Neural cell (in vitro differentiated cells): ENCODE results near the gene HSD11B2. TPM values are rescaled to one million over a fixed set of nuclear protein-coding genes. Genes with fewer than 3 reads are reported as not detected.

ENCODE experiments used
- H2AFZ ChIP-seq: fragments of 200-600, 300-800 bp; sonication (generic), shearing (Covaris generic); 2 replicates; pipeline ENCODE4 v1.6.0; 2014; ENCODE audit warnings: low read depth, mild to moderate bottlenecking, antibody characterized with exemption, low read length, moderate library complexity
- H3F3A ChIP-seq: fragments of 200-600 bp; shearing (Covaris generic); 2 replicates; pipeline ENCODE4 v1.6.1; 2016; ENCODE audit warnings: mild to moderate bottlenecking, moderate library complexity, mixed read lengths, antibody characterized with exemption, low read length; ENCODE audit not compliant: insufficient read depth, poor library complexity, severe bottlenecking
- H3K27ac ChIP-seq: fragments of 200-600, 300-800 bp; sonication (generic), shearing (Covaris generic); 2 replicates; pipeline ENCODE4 v1.5.1; 2014; ENCODE audit warnings: mild to moderate bottlenecking, low read length, moderate library complexity
- H3K27me3 ChIP-seq: fragments of 300-800, 200-600 bp; sonication (generic), shearing (Covaris generic); 2 replicates; pipeline ENCODE4 v1.6.0; 2014; ENCODE audit warnings: mild to moderate bottlenecking, low read depth, low read length, moderate library complexity; ENCODE audit not compliant: insufficient read depth
- H3K36me3 ChIP-seq: fragments of 300-800, 200-600 bp; sonication (generic), shearing (Covaris generic); 2 replicates; pipeline ENCODE4 v1.5.1; 2014; ENCODE audit warnings: mild to moderate bottlenecking, antibody characterized with exemption, low read length, moderate library complexity; ENCODE audit not compliant: insufficient read depth
- H3K4me2 ChIP-seq: fragments of 300-800, 200-600 bp; sonication (generic), shearing (Covaris generic); 2 replicates; pipeline ENCODE4 v1.6.0; 2014; ENCODE audit warnings: mild to moderate bottlenecking, low read length
- H3K4me3 ChIP-seq: fragments of 300-800, 200-600 bp; sonication (generic), shearing (Covaris generic); 2 replicates; pipeline ENCODE4 v1.5.1; 2014; ENCODE audit warnings: mild to moderate bottlenecking, low read length, moderate library complexity
- H3K79me2 ChIP-seq: fragments of 200-600 bp; shearing (Covaris generic); replicated peaks from 2 replicates; pipeline ENCODE4 v1.6.0; 2014; ENCODE audit warnings: mild to moderate bottlenecking, low read length, moderate library complexity; ENCODE audit not compliant: insufficient read depth
- H3K9ac ChIP-seq: fragments of 300-800, 200-600 bp; sonication (generic), shearing (Covaris generic); 2 replicates; pipeline ENCODE4 v1.6.1; 2016; ENCODE audit warnings: mild to moderate bottlenecking, low read length, mixed read lengths
- H3K9me2 ChIP-seq: fragments of 200-600 bp; shearing (Covaris generic); 2 replicates; pipeline ENCODE4 v1.6.1; 2016; ENCODE audit warnings: mild to moderate bottlenecking, low read length, mixed read lengths; ENCODE audit not compliant: insufficient read depth
- H3K9me3 ChIP-seq: fragments of 200-600, 300-800 bp; sonication (generic), shearing (Covaris generic); 2 replicates; pipeline ENCODE4 v1.6.1; 2016; ENCODE audit warnings: mild to moderate bottlenecking, mixed run types, low read length, moderate library complexity, mixed read lengths
- H4K20me1 ChIP-seq: fragments of 200-600 bp; shearing (Covaris generic); 2 replicates; pipeline ENCODE4 v1.6.1; 2016; ENCODE audit warnings: mild to moderate bottlenecking, mixed run types; ENCODE audit not compliant: insufficient read depth
- EP300 ChIP-seq: fragments of 450-650 bp; conservative IDR thresholded peaks from 2 replicates; pipeline ENCODE4 v1.6.1; 2014; ENCODE audit warnings: antibody characterized with exemption, mild to moderate bottlenecking, moderate library complexity; ENCODE audit not compliant: poor library complexity, severe bottlenecking
- EZH2 ChIP-seq: fragments of 200-600, 300-800 bp; shearing (Covaris generic), sonication (generic); IDR thresholded peaks from 2 replicates; pipeline ENCODE4 v1.6.1; 2014; ENCODE audit warnings: antibody characterized with exemption, low read length, borderline replicate concordance, mild to moderate bottlenecking; ENCODE audit not compliant: insufficient read depth, poor library complexity, severe bottlenecking
- MXI1 ChIP-seq: fragments of 450-650 bp; conservative IDR thresholded peaks from 2 replicates; pipeline ENCODE4 v1.6.1; 2014; ENCODE audit warnings: antibody characterized with exemption, mild to moderate bottlenecking; ENCODE audit not compliant: poor library complexity, severe bottlenecking
- POLR2AphosphoS5 ChIP-seq: IDR thresholded peaks from 2 replicates; pipeline ENCODE4 v1.6.1; 2012
- RAD21 ChIP-seq: fragments of 450-650 bp; conservative IDR thresholded peaks from 2 replicates; pipeline ENCODE4 v1.6.1; 2014; ENCODE audit warnings: antibody characterized with exemption, mild to moderate bottlenecking, moderate library complexity
- REST ChIP-seq: IDR thresholded peaks from 2 replicates; pipeline ENCODE4 v1.6.1; 2012; ENCODE audit warnings: borderline replicate concordance
- SMC3 ChIP-seq: fragments of 450-650 bp; conservative IDR thresholded peaks from 2 replicates; pipeline ENCODE4 v1.6.1; 2014; ENCODE audit warnings: antibody characterized with exemption, mild to moderate bottlenecking, moderate library complexity; ENCODE audit not compliant: poor library complexity
- TAF1 ChIP-seq: IDR thresholded peaks from 2 replicates; pipeline ENCODE4 v1.6.1; 2012; ENCODE audit warnings: low read depth
- polyA plus RNA-seq: library from polyadenylated mRNA; depleted of rRNA; stranded (reverse); fragments of >200 nt; gene quantifications from 2 replicates; pipeline ENCODE4 v1.2.3, GENCODE V29; 2014
- TF ChIP-seq, protein P1 (sequence below): fragments of 450-650 bp; IDR thresholded peaks from 2 replicates; pipeline ENCODE4 v1.5.1; 2014; ENCODE audit warnings: antibody characterized with exemption, mild to moderate bottlenecking, moderate library complexity; ENCODE audit not compliant: poor library complexity, severe bottlenecking

The HSD11B2 gene
- polyA plus RNA-seq, 1 donor from 2014 or later = 0.24 TPM

- Histone ChIP-seq H3K4me2 (no peak overlapping the region), H3K79me2 (no peaks in the 10 kb centered on the region), H4K20me1 (no peaks in the 10 kb centered on the region), H3K27me3 (no peaks in the 10 kb centered on the region), H3F3A (no peaks in the 10 kb centered on the region), H2AFZ (no peak overlapping the region), H3K36me3 (no peaks in the 10 kb centered on the region), H3K27ac (no peak overlapping the region), H3K4me3 (no peak overlapping the region), H3K9me2 (no peaks in the 10 kb centered on the region), H3K9me3 (no peaks in the 10 kb centered on the region), H3K9ac (no peak overlapping the region)
- TF ChIP-seq SMC3 = no peak
- TF ChIP-seq TAF1 = no peak
- no peak for TF ChIP-seq RAD21
- no peak for TF ChIP-seq MXI1
- no peak for TF ChIP-seq POLR2AphosphoS5
- TF ChIP-seq EZH2 = no peak
- TF ChIP-seq, protein P1, sequence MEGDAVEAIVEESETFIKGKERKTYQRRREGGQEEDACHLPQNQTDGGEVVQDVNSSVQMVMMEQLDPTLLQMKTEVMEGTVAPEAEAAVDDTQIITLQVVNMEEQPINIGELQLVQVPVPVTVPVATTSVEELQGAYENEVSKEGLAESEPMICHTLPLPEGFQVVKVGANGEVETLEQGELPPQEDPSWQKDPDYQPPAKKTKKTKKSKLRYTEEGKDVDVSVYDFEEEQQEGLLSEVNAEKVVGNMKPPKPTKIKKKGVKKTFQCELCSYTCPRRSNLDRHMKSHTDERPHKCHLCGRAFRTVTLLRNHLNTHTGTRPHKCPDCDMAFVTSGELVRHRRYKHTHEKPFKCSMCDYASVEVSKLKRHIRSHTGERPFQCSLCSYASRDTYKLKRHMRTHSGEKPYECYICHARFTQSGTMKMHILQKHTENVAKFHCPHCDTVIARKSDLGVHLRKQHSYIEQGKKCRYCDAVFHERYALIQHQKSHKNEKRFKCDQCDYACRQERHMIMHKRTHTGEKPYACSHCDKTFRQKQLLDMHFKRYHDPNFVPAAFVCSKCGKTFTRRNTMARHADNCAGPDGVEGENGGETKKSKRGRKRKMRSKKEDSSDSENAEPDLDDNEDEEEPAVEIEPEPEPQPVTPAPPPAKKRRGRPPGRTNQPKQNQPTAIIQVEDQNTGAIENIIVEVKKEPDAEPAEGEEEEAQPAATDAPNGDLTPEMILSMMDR = no peak
- no peak for TF ChIP-seq REST
- no peak for TF ChIP-seq EP300
Observed at GRCh38 chr16:67406111-67406971, 24.6 kb upstream of the HSD11B2 start.

DNA sequence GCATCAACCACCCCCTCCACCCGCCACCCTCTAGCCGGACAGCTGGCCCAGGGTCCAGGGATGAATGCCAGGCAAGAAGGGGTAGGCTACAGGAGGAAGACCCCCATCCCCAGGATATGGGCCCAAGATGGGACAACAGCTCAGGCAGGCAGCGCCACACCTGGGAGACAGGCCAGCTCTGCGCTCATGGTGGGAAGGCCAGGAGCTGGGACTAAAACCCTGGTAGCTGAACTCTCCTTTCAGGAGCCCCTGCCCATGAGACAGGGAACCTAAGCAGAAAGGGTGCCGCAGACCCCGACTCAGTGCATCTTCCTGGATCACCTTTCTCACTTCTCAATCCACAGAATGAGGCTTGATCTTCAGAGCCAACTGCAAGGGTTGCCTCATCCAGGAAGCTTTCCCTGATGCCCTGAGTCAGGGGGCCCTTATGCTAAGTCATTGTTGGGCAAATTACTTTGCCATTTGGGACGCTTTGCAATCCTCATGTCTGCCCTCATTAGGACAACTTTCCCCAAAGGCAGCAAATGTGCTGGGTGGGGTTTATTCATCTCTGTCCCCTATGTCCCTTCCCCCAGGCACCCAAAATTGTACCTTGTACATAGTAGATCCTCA, 23.6 kb upstream of the HSD11B2 start:
- Histone ChIP-seq H3F3A (no peaks in the 10 kb centered on the region), H3K4me3 (no peak overlapping the region), H3K9me2 (no peaks in the 10 kb centered on the region), H2AFZ (no peak overlapping the region), H3K36me3 (no peaks in the 10 kb centered on the region), H3K9ac (no peak overlapping the region), H3K79me2 (no peaks in the 10 kb centered on the region), H3K27ac (no peak overlapping the region), H3K9me3 (no peaks in the 10 kb centered on the region), H3K4me2 (no peak overlapping the region), H4K20me1 (no peaks in the 10 kb centered on the region), H3K27me3 (no peaks in the 10 kb centered on the region)
- no peak for TF ChIP-seq POLR2AphosphoS5
- TF ChIP-seq REST = no peak
- TF ChIP-seq MXI1 = no peak
- no peak for TF ChIP-seq EZH2
- TF ChIP-seq EP300 = no peak
- TF ChIP-seq, protein P1 = no peak
- no peak for TF ChIP-seq TAF1
- no peak for TF ChIP-seq RAD21
- TF ChIP-seq SMC3 = no peak
